ENCODE data around the gene TPD52L2.

TPD52L2 gene

GRCh38 chr20:63886054-63886419, 21.0 kb downstream of the TPD52L2 start:
- no peak for DNase-seq (ENCODE audit: low read depth in 1 of 2, low spot score in 1 of 2)
- Histone ChIP-seq H3K27ac (replicated peaks) (no peak overlapping the region), H3K4me3 (replicated peaks; ENCODE audit: insufficient read depth, low read length) (no peak overlapping the region), H3K27me3 (ENCODE audit: insufficient read depth, poor library complexity, severe bottlenecking) (no peaks in the 10 kb centered on the region)
- no peak for TF ChIP-seq POLR2AphosphoS5 (IDR thresholded peaks at IDR 0.05; ENCODE audit: low read depth)
- TF ChIP-seq REST (IDR thresholded peaks at IDR 0.05; ENCODE audit: insufficient replicate concordance, low read depth) = no peak
- no peak for TF ChIP-seq SPI1 (IDR thresholded peaks at IDR 0.05; ENCODE audit: borderline replicate concordance, low read depth)
- TF ChIP-seq CTCF (IDR thresholded peaks at IDR 0.05; ENCODE audit: insufficient read depth, low read length) = no peak
- no peak for TF ChIP-seq GABPA (IDR thresholded peaks at IDR 0.05; ENCODE audit: low read depth)

GRCh38 chr20:63886921-63887320, 21.9 kb downstream of the TPD52L2 start:
- H3K27me3 ChIP-seq (ENCODE audit: insufficient read depth, poor library complexity, severe bottlenecking) = no peaks in the 10 kb centered on the region
- no peak overlapping the region for H3K4me3 ChIP-seq (replicated peaks; ENCODE audit: insufficient read depth, low read length)
- DNase-seq (ENCODE audit: low read depth in 1 of 2, low spot score in 1 of 2) = no peak
- H3K27ac ChIP-seq (replicated peaks) = no peak overlapping the region
- TF ChIP-seq REST (IDR thresholded peaks at IDR 0.05; ENCODE audit: insufficient replicate concordance, low read depth) (no peak), POLR2AphosphoS5 (IDR thresholded peaks at IDR 0.05; ENCODE audit: low read depth) (no peak), CTCF (IDR thresholded peaks at IDR 0.05; ENCODE audit: insufficient read depth, low read length) (no peak), GABPA (IDR thresholded peaks at IDR 0.05; ENCODE audit: low read depth) (no peak), SPI1 (IDR thresholded peaks at IDR 0.05; ENCODE audit: borderline replicate concordance, low read depth) (no peak)

GRCh38 chr20:63889241-63890200, 24.5 kb downstream of the TPD52L2 start:
- no peak overlapping the region for H3K4me3 ChIP-seq (replicated peaks; ENCODE audit: insufficient read depth, low read length)
- no peaks in the 10 kb centered on the region for H3K27me3 ChIP-seq (ENCODE audit: insufficient read depth, poor library complexity, severe bottlenecking)
- no peak for DNase-seq (ENCODE audit: low read depth in 1 of 2, low spot score in 1 of 2)
- H3K27ac ChIP-seq (replicated peaks) = no peak overlapping the region
- TF ChIP-seq CTCF (IDR thresholded peaks at IDR 0.05; ENCODE audit: insufficient read depth, low read length) (no peak), POLR2AphosphoS5 (IDR thresholded peaks at IDR 0.05; ENCODE audit: low read depth) (no peak)

Measured in HL-60 (cell line).